GM18520 (cell line): ENCODE results near the gene WWOX.

Experiments used
- ATAC-seq: cut with Tn5 transposase; IDR thresholded peaks from one replicate; pipeline ENCODE4 v1.9.1; 2021; ENCODE audit not compliant: unreplicated experiment

Gene WWOX

GRCh38 chr16:79099716-79100115, 1000.3 kb downstream of the WWOX start:
- ATAC-seq = no peak

- no peak for ATAC-seq
Measured at GRCh38 chr16:79100447-79100846, 1001.0 kb downstream of the WWOX start.

GRCh38 chr16:79101491-79101890, 1002.0 kb downstream of the WWOX start:
- no peak for ATAC-seq

DNA sequence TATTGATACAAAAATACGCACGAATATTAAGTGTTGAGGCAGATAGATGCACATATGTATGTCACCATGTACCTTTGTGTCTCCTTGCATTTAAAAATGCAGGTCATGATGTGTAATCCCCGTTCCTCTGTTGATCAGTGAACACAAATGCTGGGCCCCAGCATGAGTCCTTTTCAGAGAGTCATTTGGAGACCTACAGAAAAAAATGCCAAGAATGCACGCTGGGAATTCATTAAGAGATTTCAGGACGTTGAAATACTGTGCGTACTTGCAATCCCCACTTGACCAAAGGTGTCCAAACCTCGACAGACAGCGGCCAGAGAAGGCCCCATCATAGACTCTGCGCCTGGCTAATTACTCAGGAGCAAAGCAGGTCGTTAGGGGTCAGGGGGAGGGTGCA, 1005.1 kb downstream of the WWOX start:
- no peak for ATAC-seq

DNA sequence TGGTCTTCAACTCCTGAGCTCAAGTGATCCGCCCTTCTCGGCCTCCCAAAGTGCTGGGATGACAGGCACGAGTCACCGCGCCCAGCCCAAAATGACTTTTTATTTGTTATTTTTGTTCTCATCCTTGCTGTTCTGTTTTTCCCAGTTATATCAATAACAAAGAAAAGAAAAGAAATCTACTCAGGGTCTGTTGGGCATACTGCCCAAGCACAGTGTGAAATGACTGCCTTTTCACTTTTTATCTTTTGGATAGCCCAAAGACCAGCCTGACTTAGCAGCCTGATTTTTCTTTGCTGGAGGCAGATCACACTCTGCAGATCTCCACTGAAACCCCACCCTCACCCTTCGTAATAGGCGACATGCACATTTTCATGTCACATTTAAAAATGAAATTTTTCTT, 1007.8 kb downstream of the WWOX start:
- ATAC-seq = no peak

GRCh38 chr16:79109771-79110170, 1010.3 kb downstream of the WWOX start:
- ATAC-seq = no peak

DNA sequence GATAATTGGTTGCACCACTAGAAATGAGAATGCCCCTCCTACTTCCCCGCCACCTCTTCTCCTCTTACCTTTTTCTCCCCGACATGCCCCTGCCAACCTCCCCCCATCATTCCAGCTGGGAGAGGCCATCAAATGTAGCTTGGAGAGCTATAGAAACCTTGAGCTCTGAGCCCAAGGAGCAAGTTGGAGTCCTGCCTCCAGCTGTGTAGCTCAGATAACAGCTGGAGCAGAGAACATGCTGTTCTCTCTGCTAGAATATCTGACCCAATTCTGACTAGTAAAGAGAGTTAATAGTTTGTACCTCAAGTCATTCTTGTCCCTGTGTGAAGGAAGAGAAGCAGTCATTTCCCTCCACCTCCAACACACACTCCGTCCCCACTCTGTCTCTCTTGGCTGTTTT, 1010.8 kb downstream of the WWOX start:
- no peak for ATAC-seq

- no peak for ATAC-seq
Measured at GRCh38 chr16:79110953-79111352, 1011.5 kb downstream of the WWOX start.

GRCh38 chr16:79112462-79112861, 1013.0 kb downstream of the WWOX start:
- ATAC-seq = no peak

- ATAC-seq = no peak
Measured at GRCh38 chr16:79113826-79114225, 1014.4 kb downstream of the WWOX start.

DNA sequence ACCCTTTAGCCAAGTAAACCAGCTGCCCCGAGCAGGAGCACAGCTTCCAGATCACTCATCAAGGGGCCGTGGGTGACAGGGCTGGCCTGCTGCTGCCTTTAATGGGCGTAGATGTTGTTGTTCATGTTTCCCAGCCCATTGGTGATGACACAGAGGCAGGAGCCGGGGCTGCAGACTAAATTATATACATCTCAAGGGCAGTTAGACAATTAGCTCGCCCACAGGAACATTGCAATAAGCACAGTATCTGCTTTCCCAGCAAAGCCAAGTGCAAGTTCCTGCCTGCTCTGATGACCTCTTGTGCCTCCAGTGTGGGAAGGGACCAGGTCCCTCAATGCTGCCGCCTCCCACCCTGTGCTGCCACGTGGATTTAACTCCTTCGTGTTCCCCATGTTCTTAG, 1015.3 kb downstream of the WWOX start:
- ATAC-seq = no peak

DNA sequence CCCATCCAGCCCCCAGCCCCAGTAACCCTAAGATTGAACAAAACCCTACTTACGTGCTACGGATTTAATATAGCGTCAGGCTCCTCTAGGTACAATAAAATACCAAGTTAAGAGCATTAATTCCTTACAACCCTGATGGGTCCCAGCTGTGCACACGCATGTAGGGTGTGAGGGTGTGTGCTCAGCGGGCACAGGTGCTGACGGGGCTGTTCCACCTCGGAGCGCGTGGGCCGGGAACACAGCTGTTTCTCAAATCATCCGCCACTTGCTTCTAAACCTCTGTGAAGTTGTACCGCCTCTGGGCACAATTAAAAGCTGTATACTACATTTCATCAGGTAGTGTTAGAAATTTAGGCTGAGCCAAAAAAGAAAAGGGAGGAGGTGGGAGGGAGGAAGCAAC, 1022.5 kb downstream of the WWOX start:
- no peak for ATAC-seq

- ATAC-seq = no peak
Measured at GRCh38 chr16:79122343-79122742, 1022.9 kb downstream of the WWOX start.

GRCh38 chr16:79124016-79124756, 1024.7 kb downstream of the WWOX start:
- no peak for ATAC-seq

- ATAC-seq = no peak
Measured at GRCh38 chr16:79127766-79128165, 1028.3 kb downstream of the WWOX start.

DNA sequence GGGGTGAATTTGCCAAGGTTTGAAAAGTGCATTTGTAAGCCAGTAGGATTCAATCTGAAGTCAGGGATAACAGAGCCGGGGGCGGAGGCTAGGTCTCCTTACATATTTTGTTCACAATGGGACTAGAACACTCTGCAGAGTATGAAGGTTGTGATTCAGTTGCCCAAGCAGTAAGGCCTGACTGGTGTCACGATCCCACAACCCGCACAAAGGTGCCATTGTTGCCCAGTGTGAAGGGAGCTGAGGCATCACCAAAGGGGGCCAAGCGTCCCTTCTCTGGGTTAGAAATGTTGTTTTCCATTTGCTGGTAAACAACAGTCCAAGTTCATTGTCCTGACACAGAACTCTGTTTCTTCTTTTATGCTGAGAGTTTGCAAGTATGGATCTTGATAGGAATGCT, 1029.3 kb downstream of the WWOX start:
- no peak for ATAC-seq

- no peak for ATAC-seq
Measured at GRCh38 chr16:79130616-79131015, 1031.2 kb downstream of the WWOX start.

- no peak for ATAC-seq
Measured at GRCh38 chr16:79131321-79132075, 1032.0 kb downstream of the WWOX start.

- ATAC-seq = no peak
Measured at GRCh38 chr16:79132701-79133100, 1033.2 kb downstream of the WWOX start.

- no peak for ATAC-seq
Measured at GRCh38 chr16:79134300-79134699, 1034.8 kb downstream of the WWOX start.

DNA sequence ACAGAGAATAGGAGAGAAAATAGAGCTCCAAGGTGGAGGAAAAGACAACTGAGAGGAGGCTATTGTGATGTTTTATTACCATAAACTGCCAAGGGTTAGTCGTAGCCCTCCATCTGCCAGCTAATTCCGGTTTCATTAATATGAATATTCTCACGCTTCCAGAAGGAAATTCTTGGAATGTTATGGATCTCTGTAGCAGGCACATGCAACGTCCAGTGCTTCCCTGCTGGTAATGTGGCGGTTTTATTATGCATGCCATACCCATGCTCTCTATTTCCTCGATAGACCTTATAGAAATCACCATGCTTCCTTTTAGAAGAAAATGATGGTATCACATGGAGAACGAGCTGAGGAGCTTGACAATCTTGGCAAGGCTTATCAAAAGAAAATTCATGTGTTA, 1037.5 kb downstream of the WWOX start:
- ATAC-seq = no peak

GRCh38 chr16:79137426-79137939, 1038.0 kb downstream of the WWOX start:
- ATAC-seq = no peak
